ENCODE results near the gene C1QB. TPM values are rescaled to one million over a fixed set of nuclear protein-coding genes. Genes with fewer than 3 reads are reported as not detected.

The C1QB gene
- total and polyA plus RNA-seq, 2 of the 4 experiments (the other 2 are of a cell fraction), result not detected

DNA sequence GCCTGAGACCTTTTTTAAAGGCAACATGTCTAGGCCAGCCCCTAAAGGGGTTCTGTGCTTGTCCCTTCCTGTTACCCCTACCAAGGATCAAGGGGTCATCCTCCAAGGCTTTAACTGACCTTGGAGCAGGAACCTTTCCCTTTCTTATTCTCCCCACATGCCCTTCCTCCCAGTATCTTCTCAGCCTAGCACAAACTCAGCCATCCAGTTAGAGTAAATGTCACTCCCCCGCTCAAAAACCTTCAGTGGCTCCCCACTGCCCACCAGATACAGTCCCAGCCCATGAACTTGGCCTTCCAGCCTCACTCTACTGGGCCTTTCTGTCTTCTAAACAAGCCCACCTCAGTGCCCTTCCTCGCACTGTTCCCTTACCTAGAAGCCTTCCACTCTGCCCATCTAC is 8.8 kb downstream of the C1QB start:
- dilution Hi-C loops (cut with HindIII; ENCODE audit: low sequenced_read_pairs, unreplicated experiment), result no loop called here
- CTCF ChIA-PET, result no interaction called here

More for the DNA sequence above, 8.8 kb downstream of the C1QB start:
- 60% methylated on average over 1 of the region's 2 CpGs; no CpG with 5 or more reads in 1 of the 2 experiments for WGBS, 2 experiments (ENCODE audit: extremely low coverage in 2 of 2, insufficient read length in 1 of 2)
- no peak overlapping the region for H3K23ac ChIP-seq (ENCODE audit: low read depth, low read length)
- intact Hi-C loops (cut with micrococcal nuclease) (loop anchor here (10.0 kb wide), 1 partner anchor 303 kb away; no protein-coding TSS in a partner anchor), in situ Hi-C loops (cut with MboI; ENCODE audit: low sequenced_read_pairs) (no loop called here)
- H4K91ac ChIP-seq (ENCODE audit: insufficient read depth, low read depth, low read length), result no peak overlapping the region
- no peak overlapping the region for H2AK5ac ChIP-seq (ENCODE audit: low read depth, low read length)
- no peak for ATAC-seq (ENCODE audit: low read depth)
- H2AFZ ChIP-seq (replicated peaks; ENCODE audit: low read length, poor library complexity), result no peak overlapping the region
- no peak for DNase-seq
- POLR2A ChIA-PET (ENCODE audit: unreplicated experiment), result no interaction called here
- H2BK15ac ChIP-seq (ENCODE audit: low read depth, low read length), result no peak overlapping the region
- H3K4me2 ChIP-seq (ENCODE audit: low read depth, low read length), result no peak overlapping the region
- no TSS peak for BruUV-seq (replicated peaks)
- H4K20me1 ChIP-seq (ENCODE audit: insufficient read depth, low read length), result no peaks in the 10 kb centered on the region
- no peak overlapping the region for H4K5ac ChIP-seq (ENCODE audit: low read depth, low read length)
- H3K27ac ChIP-seq (ENCODE audit: insufficient read depth, low read length), result no peak overlapping the region
- no peak overlapping the region for H3K14ac ChIP-seq (replicated peaks; ENCODE audit: low read depth, low read length)
- H3K4ac ChIP-seq (ENCODE audit: low read depth, low read length), result no peak overlapping the region
- no peak overlapping the region for H4K8ac ChIP-seq (ENCODE audit: low read depth in 2 of 2, low read length in 2 of 2)
- H2BK120ac ChIP-seq (ENCODE audit: low read depth, low read length), result no peak overlapping the region
- H3K36me3 ChIP-seq (ENCODE audit: control insufficient read depth, insufficient read depth, low read length), result no peaks in the 10 kb centered on the region
- no peaks in the 10 kb centered on the region for H3K79me1 ChIP-seq (ENCODE audit: low read depth in 1 of 2, low read length in 2 of 2)
- peaks cover 71% of the 10 kb centered on the region for H3K27me3 ChIP-seq (ENCODE audit: control insufficient read depth, insufficient read depth, low read length)
- H2BK20ac ChIP-seq (ENCODE audit: low read depth, low read length), result no peak overlapping the region
- H3K4me3 ChIP-seq (ENCODE audit: insufficient read depth, low read depth, low read length), result no peak overlapping the region
- H3K9me1 ChIP-seq (ENCODE audit: insufficient read depth, low read length), result no peaks in the 10 kb centered on the region
- no peak overlapping the region for H3K9ac ChIP-seq (ENCODE audit: low read depth, low read length)
- H2AK9ac ChIP-seq (replicated peaks; ENCODE audit: low read depth, low read length, poor library complexity), result no peak overlapping the region
- no peak for TF ChIP-seq USF2 (IDR thresholded peaks at IDR 0.05; ENCODE audit: low read depth, low read length)
- no peak for TF ChIP-seq NFE2L2 (IDR thresholded peaks at IDR 0.05; ENCODE audit: low read depth, low read length)
- no peak for TF ChIP-seq MAFK (IDR thresholded peaks at IDR 0.05; ENCODE audit: low read depth, low read length)
- no peak for TF ChIP-seq RAD21 (IDR thresholded peaks at IDR 0.05; ENCODE audit: low read length)
- TF ChIP-seq SMC3 (IDR thresholded peaks at IDR 0.05; ENCODE audit: low read depth, low read length), result no peak
- TF ChIP-seq POLR2A (IDR thresholded peaks at IDR 0.05; ENCODE audit: low read depth, low read length), result no peak
- TF ChIP-seq, protein P1, sequence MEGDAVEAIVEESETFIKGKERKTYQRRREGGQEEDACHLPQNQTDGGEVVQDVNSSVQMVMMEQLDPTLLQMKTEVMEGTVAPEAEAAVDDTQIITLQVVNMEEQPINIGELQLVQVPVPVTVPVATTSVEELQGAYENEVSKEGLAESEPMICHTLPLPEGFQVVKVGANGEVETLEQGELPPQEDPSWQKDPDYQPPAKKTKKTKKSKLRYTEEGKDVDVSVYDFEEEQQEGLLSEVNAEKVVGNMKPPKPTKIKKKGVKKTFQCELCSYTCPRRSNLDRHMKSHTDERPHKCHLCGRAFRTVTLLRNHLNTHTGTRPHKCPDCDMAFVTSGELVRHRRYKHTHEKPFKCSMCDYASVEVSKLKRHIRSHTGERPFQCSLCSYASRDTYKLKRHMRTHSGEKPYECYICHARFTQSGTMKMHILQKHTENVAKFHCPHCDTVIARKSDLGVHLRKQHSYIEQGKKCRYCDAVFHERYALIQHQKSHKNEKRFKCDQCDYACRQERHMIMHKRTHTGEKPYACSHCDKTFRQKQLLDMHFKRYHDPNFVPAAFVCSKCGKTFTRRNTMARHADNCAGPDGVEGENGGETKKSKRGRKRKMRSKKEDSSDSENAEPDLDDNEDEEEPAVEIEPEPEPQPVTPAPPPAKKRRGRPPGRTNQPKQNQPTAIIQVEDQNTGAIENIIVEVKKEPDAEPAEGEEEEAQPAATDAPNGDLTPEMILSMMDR (conservative IDR thresholded peaks at IDR 0.05; ENCODE audit: low read depth, low read length), result no peak
- TF ChIP-seq RCOR1 (IDR thresholded peaks at IDR 0.05; ENCODE audit: insufficient replicate concordance, low read length), result no peak
- no peak for TF ChIP-seq MXI1 (IDR thresholded peaks at IDR 0.05; ENCODE audit: borderline replicate concordance, low read depth, low read length)
- no peak for TF ChIP-seq FOS (IDR thresholded peaks at IDR 0.05; ENCODE audit: low read depth, low read length)
- H3K56ac ChIP-seq (ENCODE audit: extremely low read depth, insufficient read depth, low read length), result no peak overlapping the region
- H3K4me1 ChIP-seq (ENCODE audit: control insufficient read depth, insufficient read depth, low read length), result no peaks in the 10 kb centered on the region
- H3K9me3 ChIP-seq (ENCODE audit: control insufficient read depth, insufficient read depth, low read length), result no peaks in the 10 kb centered on the region
- H3K18ac ChIP-seq (ENCODE audit: low read depth, low read length), result no peak overlapping the region
- no peak overlapping the region for H2BK5ac ChIP-seq (ENCODE audit: low read depth, low read length, poor library complexity, severe bottlenecking)
